Mucosa of descending colon (tissue), 3 donors: Measurements from ENCODE around the gene NPBWR2. TPM values are rescaled to one million over a fixed set of nuclear protein-coding genes. Genes with fewer than 3 reads are reported as not detected.

Experiments
- ATAC-seq: fragments of 200-7000 bp; cut with Tn5 transposase; one replicate; pipeline ENCODE4 v1.9.1; 2020; ENCODE audit warnings: mild to moderate bottlenecking, moderate library complexity
- DNase-seq, 3 donors: peaks; one replicate each; pipeline ENCODE4 v3.0.0-alpha.2; 2020
- H3K36me3 ChIP-seq: fragments of 200-600 bp; one replicate; pipeline ENCODE4 v1.8.0; 2021; ENCODE audit warnings: low read depth, mild to moderate bottlenecking
- H3K4me1 ChIP-seq: fragments of 200-600 bp; one replicate; pipeline ENCODE4 v1.8.0; 2021; ENCODE audit warnings: low read depth, mild to moderate bottlenecking
- H3K4me3 ChIP-seq: fragments of 200-600 bp; one replicate; pipeline ENCODE4 v1.8.0; 2021; ENCODE audit warnings: mild to moderate bottlenecking
- H3K9me3 ChIP-seq: fragments of 200-600 bp; one replicate; pipeline ENCODE4 v1.8.0; 2021; ENCODE audit warnings: mild to moderate bottlenecking
- intact Hi-C, 2 donors: fragments of 100-400 bp; cut with DNase I in 1 of 2; cut with micrococcal nuclease in 1 of 2; formaldehyde crosslinking; loops; one replicate each; pipeline versions ENCODE4 v1.11.0 to v1.11.1; 2022; cut with DNase I, micrococcal nuclease
- total RNA-seq, 3 donors: library from RNA; stranded (reverse); fragmentation: NEBNext Ultra II Directional in 2 of 3; extraction: Animal tissue kit (Norgen Biotek cat#: 25700) in 2 of 3; gene quantifications; one replicate each; pipeline versions ENCODE4 v1.2.1 to v1.2.4, GENCODE V29; 2021 to 2023
- TF ChIP-seq, protein P1 (sequence below): fragments of 200-600 bp; IDR thresholded peaks from one replicate; pipeline ENCODE4 v1.8.0; 2022; ENCODE audit warnings: antibody characterized with exemption, mild to moderate bottlenecking
- donor health status: DM: no; HTN: no; CAD: no; lungs with moderate emphysema.
- donor health status: DM: no; HTN: no; CAD: no.
- donor health status: DM: no; HTN: yes; CAD: no.

NPBWR2 gene
- total RNA-seq, 3 donors from 2014 or later = not detected

DNA sequence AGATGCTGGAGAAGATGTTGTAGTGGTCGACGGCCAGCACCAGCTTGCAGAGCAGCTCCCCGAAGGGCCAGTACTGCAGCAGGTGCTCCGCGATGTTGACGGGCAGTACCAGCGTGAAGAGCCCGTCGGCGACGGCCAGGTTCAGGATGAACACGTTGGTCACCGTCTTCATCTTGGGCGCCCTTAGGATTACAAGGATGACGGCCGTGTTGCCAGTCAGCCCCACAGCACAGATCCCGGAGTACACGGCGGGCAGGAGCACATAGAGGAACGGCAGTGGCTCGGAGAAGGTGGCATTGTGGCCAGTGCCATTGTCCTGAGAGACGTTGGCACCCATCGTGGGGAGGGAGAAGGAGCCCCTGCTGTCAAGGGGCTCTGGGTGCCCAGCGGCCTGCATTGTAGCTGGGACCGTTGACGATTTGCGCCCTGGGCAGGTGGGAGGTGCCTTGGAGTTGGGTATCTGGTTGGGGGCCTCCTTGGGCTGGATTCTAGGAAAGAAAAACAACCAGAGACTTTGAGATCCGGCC lies 867 bp downstream of the NPBWR2 start:
- TF ChIP-seq, protein P1, sequence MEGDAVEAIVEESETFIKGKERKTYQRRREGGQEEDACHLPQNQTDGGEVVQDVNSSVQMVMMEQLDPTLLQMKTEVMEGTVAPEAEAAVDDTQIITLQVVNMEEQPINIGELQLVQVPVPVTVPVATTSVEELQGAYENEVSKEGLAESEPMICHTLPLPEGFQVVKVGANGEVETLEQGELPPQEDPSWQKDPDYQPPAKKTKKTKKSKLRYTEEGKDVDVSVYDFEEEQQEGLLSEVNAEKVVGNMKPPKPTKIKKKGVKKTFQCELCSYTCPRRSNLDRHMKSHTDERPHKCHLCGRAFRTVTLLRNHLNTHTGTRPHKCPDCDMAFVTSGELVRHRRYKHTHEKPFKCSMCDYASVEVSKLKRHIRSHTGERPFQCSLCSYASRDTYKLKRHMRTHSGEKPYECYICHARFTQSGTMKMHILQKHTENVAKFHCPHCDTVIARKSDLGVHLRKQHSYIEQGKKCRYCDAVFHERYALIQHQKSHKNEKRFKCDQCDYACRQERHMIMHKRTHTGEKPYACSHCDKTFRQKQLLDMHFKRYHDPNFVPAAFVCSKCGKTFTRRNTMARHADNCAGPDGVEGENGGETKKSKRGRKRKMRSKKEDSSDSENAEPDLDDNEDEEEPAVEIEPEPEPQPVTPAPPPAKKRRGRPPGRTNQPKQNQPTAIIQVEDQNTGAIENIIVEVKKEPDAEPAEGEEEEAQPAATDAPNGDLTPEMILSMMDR = no peak
- Histone ChIP-seq H3K4me1 (peaks cover 7% of the 10 kb centered on the region), H3K9me3 (no peaks in the 10 kb centered on the region), H3K36me3 (no peaks in the 10 kb centered on the region), H3K4me3 (no peak overlapping the region)
- intact Hi-C loops = no loop called here
- DNase-seq = peak in 2 of 3 donors; percentile 7 to 38
- ATAC-seq = no peak

DNA sequence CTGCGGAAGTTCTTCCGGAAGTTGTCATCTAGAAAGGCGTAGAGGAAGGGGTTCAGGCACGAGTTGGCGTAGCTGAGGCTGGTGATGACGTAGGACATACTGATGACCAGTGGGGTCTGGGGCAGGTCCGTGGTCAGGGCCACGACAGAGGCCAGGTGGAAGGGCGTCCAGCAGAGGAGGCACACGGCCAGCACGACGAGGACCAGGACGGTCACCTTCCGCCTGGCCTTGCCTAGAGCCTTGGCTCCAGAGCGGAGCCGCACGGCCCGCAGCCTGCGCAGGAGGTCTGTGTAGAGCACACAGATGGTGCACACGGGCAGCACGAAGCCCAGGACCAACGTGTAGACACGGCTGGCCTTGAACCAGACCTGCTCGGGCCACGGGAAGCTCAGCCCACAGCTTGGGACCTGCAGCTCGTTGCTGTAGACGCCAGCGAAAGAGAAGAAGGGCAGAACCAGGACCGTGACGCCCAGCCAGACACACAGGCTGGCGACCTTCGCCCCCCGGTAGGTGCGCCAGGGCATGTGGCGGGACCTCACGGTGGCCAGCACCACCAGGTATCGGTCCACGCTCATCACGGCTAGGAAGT lies 1.4 kb downstream of the NPBWR2 start:
- Histone ChIP-seq H3K9me3 (no peaks in the 10 kb centered on the region), H3K4me1 (peaks cover 7% of the 10 kb centered on the region), H3K36me3 (no peaks in the 10 kb centered on the region), H3K4me3 (no peak overlapping the region)
- TF ChIP-seq, protein P1 = no peak
- DNase-seq (peak in 1 of 3 donors; percentile 11), ATAC-seq (no peak)
- intact Hi-C loops = no loop called here

DNA sequence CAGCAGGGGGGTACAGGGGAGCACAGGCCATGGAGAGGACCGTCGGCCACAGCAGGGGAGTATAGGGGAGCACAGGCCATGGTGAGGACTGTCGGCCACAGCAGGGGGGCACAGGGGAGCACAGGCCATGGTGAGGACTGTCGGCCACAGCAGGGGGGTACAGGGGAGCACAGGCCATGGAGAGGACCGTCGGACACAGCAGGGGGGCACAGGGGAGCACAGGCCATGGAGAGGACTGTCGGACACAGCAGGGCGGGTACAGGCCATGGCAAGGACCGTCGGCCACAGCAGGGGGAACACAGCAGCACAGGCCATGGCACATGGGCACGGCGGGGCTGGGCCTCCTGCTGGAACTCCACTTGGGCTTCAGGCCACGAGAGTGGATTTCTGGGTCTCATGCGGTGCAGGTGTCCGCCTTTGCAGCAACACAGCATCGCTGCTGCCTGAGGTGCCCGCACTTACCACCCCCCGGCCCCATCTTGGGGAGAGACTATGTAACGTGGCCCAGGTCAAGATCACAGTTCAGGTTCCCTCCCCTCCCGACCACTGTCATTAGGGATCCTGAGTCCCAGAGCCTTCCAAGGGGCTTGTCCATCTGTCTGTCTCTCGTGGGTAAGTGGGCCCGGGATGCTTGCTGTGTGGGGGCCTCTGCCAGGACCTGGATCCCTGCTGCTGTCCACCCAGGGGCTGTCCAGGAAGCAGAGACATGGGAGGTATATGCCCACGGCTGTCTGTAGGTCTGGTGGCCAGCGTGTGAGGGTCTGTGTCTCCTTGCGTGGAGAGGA lies 2.5 kb downstream of the NPBWR2 start:
- ATAC-seq (no peak), DNase-seq (peak in 2 of 3 donors; percentile 14 to 38)
- TF ChIP-seq, protein P1 = no peak
- no peaks in the 10 kb centered on the region for H3K9me3 ChIP-seq
- H3K36me3 ChIP-seq = no peaks in the 10 kb centered on the region
- intact Hi-C loops = no loop called here
- H3K4me3 ChIP-seq = no peak overlapping the region
- peaks cover 7% of the 10 kb centered on the region for H3K4me1 ChIP-seq

DNA sequence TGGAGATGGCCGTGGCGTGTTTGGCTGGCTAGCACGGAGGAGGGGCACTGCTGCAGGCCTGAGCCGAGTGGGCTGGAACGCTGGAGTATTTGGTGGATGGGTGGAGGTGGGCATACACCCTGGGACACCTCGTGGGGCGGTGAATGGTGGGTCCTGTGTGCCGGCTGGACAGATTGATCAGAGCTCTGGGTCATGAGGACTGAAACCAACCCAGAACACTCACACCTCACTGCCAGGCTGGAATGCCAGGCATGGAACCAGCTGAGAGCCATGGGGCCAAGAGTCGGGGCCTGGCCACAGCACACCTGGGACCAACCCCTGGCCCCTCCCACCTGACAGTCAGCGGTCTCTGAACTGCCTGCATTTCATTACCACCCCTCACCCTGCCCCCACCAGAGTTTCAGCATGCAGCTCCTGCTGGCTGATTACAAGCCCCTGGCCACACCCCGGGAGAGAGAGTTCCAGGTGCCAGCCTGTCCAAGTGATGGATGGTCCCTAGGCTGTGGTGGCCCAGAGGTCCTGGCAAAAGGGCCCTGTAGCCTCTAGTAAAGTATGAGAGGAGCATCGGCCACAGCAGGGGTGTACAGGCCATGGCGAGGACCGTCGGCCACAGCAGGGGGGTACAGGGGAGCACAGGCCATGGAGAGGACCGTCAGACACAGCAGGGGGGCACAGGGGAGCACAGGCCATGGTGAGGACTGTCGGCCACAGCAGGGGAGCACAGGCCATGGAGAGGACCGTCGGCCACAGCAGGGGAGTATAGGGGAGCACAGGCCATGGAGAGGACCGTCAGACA lies 3.3 kb downstream of the NPBWR2 start:
- Histone ChIP-seq H3K9me3 (no peaks in the 10 kb centered on the region), H3K36me3 (no peaks in the 10 kb centered on the region), H3K4me1 (peaks cover 7% of the 10 kb centered on the region), H3K4me3 (no peak overlapping the region)
- ATAC-seq (no peak), DNase-seq (peak in 1 of 3 donors; percentile 14)
- TF ChIP-seq, protein P1 = no peak
- intact Hi-C loops = no loop called here

DNA sequence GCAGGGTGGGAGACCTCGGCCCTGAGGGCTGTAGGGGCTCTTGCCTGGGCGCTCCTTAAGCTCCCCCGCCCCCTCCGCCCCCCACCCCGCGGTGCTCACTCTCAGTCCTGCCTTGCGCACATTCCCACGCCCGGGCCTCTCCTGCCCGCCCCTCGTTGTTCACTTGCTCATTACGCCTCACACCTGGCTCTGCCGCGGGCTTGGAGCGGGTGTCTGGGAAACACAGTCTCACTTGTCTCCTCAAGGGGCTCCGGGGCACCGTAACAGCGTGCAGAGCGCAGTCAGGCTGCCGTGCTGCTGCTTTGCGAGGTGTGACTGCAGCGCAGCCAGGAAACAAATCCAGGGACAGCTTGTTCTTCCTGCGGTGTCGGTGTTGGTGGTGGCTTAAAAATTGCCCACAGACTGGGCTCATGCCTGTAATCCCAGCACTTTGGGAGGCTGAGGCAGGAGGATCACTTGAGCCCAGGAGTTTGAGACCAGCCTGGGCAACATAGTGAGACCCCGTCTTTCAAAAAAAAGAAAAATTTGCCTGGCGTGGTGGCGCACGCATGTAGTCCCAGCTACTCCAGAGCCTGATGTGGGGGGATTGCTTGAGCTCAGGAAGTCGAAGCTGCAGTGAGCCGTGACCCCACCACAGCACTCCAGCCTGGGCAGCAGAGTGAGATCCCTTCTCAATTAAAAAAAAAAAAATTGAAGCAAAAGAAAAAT lies 4.6 kb downstream of the NPBWR2 start:
- no peaks in the 10 kb centered on the region for H3K9me3 ChIP-seq
- ATAC-seq (no peak), DNase-seq (peak in 2 of 3 donors; percentile 16 to 42)
- peaks cover 7% of the 10 kb centered on the region for H3K4me1 ChIP-seq
- intact Hi-C loops = no loop called here
- H3K4me3 ChIP-seq = no peak overlapping the region
- H3K36me3 ChIP-seq = no peaks in the 10 kb centered on the region
- TF ChIP-seq, protein P1 = no peak
